ENCODE data around the gene MSX1.

The MSX1 gene

DNA sequence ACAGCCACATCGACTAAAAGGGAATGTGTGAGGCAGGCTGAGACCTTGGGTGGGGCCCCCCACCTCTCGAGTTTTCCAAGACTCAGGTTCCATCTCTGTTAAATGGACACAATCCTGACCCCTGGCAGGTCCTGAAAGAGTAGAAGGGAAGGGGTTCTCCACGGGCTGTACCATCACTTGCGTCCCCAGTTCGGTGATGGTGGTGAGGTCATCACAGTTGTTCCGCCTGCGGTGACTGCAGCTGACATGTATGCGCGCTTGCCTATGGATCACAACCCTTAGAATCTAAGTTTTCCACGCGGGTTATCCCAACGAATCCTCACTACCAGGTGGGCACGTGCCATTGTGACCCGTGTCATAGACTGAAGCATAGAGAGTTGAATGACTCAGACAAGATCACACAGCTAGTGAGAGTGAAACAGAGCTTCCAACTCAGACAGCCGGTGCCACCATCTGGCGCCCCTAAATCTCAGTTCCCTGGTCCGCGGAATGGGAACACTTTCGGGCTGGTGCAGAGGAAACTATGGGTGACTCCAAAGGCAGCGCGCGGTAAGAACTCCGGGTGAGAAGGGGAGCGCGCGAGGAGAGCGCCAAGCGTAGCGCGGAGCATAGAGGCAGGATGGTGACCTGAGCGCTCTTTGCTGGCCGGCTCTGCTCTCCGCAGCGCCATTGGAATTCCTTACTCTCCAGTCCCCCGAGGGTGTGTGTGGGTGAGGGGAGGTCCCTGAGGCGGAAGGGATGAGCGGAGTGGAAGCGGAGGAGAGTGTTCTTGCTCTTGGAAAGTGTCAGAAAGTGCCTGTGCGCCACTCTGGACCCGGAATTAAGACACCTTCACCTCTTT lies 10.5 kb downstream of the MSX1 start:
- peak; percentile 46 for DNase-seq (ENCODE audit: low spot score)

DNA sequence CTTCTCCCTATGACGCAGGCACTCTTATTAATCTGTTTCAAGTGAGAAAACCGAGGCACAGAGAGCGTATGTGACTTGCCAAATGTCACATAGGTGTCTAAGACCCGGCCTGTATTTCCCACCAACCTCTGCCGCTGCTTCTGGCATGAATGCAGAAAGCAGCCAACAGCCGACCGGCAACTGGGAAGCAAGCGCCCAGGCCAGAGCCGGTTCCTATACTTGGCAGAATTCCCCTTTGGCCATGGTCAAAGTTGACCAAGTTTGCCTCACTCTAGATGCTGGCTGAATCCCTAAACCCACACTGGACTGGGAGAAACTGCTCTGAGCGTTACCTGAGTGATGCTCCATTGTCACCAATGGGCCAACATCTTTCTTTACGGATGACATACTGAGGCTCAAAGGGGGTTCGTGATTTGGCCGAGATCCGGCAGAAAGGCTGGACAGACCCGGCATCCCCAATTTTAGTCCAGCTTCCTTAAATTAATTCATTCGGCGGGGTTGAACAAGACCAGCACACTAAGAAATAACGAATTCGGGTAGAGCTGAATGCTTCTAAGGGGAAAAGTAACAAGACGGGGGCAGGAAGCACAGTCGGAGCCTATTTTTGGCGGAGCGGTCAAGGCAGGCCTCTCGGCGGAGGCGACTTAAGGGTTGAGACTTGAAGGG lies 11.2 kb downstream of the MSX1 start:
- DNase-seq (ENCODE audit: low spot score), result no peak

DNA sequence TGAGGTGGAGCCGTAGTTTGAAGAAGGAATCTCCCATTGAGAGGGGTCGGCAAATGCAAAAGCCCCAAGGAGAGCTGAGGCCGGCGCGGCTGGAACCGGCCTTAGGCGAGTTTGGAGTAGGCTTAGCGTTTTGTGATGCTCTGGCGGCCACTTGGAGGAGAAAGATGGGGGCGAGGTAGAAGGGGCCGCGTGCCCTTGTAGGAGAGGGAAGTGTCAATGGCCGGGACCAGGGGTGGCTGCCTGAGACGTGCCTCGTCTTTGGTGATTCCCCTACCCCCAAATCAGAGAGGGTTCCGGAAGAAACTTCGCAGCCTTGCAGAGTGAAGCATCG lies 11.7 kb downstream of the MSX1 start:
- DNase-seq (ENCODE audit: low spot score), result no peak

DNA sequence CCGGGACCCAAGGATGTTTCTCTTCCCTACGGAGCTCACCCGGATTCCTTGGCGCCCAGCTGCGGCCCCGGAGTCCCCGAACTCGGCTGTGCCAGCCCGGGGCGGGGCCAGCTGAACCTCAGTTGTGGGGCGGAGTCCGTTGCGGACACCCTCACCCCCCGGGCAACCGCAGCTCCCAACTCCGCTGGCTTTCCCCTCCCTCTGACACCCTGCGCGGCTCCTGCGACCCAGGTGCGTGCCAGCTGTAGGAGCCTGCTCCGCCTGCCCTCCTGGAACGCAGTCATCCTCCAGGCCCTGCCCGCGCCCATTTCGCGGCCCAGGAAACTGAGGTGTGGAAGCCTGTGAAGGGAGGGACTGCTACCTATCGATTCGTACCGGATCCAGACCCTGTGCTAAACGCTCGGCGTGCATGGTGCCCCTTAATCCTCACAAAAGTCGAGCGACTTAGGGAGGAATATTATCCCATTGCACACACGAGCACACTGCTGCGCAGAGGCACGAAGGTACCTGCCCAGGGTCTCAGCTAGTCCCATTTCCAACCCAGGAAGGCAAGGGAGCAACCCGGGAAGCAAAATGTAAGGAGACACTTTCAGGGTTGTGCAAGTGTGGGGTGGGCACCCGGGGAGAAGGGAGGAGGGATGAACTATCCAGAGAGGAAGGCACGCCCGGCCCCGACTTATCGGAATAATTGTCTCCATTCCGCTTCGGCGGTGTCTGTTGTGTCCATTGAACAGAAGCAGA lies 12.3 kb downstream of the MSX1 start:
- peak; percentile 48 for DNase-seq (ENCODE audit: low spot score)

DNA sequence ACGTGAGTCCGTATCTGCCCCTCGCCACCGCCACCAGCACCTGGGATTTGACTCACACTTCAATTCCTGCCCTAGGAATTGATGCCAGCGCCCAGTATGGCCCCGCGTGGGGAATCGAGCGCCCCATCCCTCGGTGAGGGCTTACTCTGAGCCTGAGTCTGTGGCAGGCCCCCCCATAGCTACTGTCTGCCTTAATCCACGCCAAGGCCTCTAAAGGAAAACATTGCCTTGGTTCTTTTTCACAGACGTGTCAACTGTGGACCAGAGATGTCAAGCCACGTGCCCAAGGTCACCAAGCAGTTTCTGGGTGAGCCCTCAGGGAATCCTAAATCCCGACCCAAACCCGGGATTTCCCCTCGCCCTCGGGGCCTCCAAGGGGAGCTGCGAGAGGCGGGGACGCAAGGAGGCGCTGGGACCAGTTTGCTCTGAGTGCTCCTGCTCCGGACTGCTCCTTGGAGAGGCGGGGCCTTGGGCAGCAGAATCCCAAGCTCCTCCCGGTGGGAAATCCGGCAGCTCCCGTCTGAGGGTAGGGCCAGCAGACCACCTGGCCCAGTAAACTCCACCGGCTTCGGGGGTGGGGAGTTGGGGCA lies 12.9 kb downstream of the MSX1 start:
- DNase-seq (ENCODE audit: low spot score), result no peak

DNA sequence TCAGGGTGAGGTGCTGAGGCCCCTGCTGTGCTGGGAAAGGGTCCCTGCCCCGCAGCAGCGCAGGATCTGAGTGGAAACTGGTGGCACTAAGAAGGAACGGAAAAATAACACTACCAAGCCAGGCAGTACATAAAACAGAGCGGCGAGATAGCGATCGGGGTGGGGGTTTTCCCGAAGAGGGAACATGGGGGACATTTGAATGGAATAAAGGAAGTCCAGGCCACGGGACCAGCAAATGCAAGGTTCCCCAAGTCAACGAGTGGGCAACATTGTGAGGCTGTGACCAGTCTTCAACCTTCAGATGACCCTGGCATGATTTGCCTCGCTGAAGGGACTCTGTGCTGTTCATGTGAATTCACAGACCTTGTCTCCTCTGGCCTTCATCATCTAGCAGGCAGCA lies 13.7 kb downstream of the MSX1 start:
- DNase-seq (ENCODE audit: low spot score), result no peak

DNA sequence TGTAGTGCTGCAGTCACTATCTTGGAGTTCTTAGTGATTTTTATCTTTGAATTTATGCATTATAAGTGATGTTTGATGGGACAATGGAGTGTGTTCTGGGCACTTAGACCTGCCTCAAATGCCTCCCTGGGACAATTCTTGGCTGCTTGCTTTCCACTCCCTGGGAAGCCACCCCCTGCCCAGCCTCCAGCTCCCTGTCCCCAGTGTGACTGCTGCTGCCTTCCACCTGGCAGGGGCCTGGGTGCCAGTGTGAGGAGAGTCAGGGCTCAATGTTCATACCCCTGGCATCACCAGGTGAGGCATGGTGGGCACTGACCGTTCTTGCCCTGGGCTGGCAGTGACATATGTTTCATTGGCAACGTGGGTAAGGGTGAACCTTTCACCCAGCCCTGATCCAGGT lies 14.8 kb downstream of the MSX1 start:
- DNase-seq (ENCODE audit: low spot score), result no peak

DNA sequence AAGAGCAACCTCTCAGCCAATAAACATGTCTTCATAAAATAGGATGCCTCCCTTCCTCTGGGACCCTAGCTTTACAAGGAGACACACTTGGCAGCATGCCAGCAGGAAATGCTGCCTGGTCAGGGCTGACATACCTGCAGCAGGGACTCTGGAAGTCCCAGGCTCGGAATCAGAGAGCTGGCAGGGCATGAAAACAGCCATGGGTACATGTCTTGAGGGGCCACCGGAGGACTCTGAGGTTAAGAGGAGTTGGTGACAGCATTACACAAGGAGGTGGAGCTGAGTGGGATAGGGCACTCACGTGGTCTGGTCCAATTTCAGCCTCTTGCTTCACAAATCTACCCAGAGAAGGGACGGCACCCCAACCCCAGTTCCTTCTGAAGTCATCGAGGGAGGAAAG lies 15.7 kb downstream of the MSX1 start:
- DNase-seq (ENCODE audit: low spot score), result no peak

DNA sequence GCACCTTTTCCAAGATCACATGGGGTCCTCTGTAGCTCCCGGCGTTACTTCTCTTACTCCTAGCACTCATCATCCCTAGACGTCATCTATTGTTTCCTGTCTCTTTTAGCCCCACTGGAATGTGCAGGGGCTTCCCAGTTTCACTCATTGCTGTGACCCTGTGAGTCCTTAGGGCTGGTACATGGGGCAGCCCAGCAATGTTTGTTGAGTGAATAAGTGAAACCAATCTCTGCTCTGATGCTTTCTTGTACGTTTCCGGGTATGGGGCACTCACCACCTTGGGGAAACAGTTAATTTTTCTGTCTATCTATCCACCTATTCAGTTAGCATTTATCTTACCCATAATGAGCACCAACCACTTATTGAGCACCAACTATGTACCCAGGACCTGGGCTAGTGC lies 16.1 kb downstream of the MSX1 start:
- no peak for DNase-seq (ENCODE audit: low spot score)

DNA sequence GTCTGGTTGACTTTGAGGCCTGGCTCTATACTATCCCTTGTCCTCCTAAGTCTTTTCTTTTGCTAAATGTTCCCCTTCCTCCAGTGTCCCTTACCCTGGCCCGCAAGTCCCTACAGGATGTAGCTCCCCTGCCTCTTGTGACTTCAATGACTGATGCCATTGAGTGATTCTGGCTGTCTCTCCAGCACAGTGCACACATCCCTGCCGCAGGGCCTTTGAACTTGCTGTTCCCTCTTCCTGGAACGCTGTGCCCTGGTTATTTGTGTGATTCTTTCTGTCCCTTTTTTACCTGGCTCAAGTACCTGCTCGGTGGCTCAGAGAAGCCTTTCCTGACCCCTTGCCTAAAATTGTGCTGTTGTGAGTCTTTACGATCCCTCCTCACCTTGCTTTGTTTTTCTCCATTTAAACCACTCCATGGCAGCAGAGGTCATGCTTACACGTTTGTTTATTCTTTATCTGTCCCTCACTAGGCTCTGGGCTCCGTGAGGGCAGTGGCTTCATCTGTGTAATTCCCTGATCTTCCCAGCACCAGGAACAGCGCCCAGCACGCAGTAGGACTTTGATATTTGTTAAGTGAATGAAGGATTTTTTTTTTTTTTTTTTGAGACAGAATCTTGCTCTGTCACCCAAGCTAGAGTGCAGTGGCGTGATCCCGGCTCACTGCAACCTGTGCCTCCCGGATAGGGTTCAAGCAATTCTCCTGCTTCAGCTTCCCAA lies 17.6 kb downstream of the MSX1 start:
- DNase-seq (ENCODE audit: low spot score), result no peak

DNA sequence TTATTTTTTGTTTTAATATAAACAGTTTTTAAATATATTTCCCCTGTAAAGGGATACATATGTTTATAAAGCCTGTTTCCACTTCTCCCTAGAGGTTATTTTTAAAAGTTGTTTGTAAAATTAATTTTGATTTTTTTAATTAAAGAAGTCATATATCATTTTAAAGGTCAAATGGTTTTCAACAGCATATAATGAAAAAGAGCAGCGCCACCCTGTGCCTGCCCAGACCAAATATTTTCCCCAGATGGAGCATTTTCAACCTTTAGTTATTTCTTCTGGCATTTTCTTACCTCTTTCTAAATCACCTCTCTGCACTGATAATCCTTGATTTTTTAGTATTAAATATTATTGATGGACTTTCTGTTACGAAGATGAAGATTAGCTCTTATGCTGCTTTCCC lies 21.0 kb downstream of the MSX1 start:
- DNase-seq (ENCODE audit: low spot score), result peak; percentile 44

DNA sequence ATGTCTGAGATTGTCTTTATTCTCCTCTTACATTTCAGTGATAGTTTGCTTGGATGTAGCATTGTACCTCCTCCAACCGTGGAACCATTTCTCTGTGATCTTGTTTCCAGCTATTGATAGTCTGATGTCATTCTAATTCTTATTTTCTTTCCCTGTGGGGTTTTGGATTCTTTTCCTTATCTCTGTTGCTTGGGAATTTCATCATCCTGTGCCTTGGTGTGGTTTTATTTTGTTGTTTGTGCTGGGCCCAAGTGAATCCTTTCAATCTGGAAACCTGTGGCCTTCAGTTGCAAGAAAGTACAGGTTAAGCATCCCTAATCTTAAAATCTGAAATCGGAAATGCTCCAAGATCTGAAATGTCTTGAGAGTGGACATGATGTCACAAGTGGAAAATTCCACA lies 22.0 kb downstream of the MSX1 start:
- no peak for DNase-seq (ENCODE audit: low spot score)

DNA sequence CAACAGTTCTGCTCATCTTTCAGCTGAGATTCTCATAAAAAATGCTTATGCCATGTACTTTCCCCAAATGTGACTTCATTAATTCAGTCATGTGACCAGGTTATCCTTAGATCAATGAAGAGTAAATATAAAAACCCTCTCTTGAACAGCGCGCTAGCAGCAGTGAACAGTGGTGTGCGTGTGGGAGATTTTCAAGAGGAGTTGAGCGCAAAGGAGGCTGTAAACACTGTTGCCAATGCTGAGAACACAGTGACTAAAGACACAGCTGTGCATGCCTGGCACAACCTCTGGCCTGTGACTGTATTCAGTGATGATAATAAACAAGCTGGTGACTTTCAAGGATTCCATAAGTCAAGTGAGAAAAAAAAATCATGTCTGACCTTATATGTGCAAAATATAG lies 25.1 kb downstream of the MSX1 start:
- DNase-seq (ENCODE audit: low spot score), result no peak

DNA sequence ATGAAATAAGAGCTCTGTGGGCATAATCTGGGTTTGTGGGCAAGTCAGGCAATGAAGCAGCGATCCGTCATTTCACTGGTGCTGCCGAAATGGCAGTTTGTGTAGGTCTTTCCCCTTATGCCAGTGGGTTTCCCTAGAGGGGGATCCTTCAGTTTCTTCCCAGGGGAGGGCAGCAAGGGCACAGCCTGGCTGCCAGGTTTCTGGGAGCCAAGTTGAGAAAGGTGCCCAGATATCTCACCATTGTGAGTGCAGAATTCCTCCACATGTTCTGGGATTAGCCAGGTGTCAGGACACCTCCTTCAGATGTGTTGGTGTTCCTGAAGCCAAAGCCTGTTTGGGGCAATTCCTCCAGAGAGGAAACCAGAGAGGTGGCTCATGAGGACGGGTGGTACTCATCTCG lies 28.0 kb downstream of the MSX1 start:
- no peak for DNase-seq (ENCODE audit: low spot score)

DNA sequence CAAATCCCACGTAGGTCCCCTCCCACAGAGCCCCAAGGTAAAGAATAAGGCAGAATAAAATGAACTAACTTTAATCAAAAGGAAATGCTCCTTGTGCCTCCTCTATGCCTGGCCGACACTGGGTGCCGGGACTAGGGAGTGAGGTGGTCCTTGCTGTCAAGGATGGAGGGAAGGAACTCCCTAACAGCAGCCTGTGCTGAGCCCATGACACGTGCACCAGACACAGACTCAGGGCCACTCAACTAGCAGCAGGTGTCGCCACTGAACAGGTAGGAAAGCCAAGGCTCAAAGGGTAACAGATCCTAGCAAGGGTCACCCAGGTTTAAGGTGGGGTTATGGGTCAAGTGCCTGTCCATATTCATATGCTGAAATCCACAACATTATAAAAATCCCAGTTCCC lies 29.2 kb downstream of the MSX1 start:
- DNase-seq (ENCODE audit: low spot score), result no peak

DNA sequence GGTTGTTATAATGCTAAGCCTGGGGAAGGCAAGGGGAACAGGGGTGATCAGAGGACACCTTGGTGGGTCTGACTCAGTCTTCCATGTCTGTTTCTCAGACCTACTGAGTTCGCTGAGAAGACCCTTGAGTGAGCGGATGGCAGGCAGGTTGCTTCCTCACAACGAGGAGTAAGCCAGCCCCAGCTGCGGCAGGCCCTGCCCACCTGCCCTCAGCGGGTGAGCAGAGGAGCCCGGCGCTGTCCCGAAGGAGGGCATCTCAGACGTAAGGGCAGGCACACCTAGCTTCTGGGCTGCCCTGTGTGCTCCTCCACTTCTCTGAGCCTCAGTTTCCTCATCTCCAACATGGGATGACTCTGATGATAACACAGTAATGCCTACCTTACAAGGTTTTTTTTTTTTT lies 30.3 kb downstream of the MSX1 start:
- DNase-seq (ENCODE audit: low spot score), result no peak

DNA sequence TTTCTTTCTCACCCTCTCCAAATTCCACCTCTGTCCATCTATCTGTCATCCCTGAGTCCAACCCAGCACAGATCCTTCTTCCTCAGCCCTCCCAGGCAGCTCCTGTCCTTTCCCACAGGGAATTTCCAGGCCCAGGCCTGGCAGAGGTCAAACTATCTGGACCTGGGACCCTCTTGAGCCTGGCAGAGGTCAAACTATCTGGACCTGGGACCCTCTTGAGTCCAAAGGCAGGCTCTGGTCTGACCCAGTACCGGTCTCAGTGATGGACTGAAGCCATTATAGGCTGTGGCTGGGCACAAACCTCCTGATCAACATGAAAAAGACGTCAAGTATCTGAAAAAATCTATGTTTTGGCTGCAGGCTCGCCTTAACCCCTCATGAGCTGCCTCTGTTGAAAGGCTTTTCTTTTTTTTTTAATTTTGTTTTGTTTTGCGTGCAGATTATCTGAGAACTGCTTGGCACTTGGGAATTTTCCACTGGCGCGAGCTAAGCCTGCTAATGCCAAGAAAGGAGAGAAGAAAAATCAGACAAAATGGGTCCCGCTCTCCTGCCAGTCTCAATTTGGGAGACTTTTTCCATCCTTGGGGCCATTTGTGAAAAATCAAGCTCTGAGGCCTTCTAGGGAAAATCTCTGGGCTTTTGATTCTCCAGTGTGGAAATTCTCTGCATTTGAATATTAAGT lies 31.2 kb downstream of the MSX1 start:
- no peak for DNase-seq (ENCODE audit: low spot score)

DNA sequence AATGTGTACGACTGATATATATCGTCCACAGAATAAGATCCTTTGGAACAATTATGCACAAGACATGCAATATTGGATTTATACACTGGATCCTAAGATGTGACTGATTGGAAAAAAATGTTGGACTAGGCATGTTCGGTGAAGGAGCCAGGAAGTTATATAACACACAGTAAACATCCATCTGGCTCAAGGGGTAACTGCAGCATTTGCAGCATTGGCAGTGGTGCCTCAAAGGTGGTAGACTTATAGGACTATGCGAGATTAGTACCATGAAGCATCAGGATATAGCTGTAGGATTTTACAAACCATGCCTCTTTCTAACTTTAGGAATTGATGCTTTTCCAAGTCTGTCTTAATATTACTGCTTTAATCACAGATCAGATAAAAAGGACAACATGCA lies 34.3 kb downstream of the MSX1 start:
- no peak for DNase-seq (ENCODE audit: low spot score)

DNA sequence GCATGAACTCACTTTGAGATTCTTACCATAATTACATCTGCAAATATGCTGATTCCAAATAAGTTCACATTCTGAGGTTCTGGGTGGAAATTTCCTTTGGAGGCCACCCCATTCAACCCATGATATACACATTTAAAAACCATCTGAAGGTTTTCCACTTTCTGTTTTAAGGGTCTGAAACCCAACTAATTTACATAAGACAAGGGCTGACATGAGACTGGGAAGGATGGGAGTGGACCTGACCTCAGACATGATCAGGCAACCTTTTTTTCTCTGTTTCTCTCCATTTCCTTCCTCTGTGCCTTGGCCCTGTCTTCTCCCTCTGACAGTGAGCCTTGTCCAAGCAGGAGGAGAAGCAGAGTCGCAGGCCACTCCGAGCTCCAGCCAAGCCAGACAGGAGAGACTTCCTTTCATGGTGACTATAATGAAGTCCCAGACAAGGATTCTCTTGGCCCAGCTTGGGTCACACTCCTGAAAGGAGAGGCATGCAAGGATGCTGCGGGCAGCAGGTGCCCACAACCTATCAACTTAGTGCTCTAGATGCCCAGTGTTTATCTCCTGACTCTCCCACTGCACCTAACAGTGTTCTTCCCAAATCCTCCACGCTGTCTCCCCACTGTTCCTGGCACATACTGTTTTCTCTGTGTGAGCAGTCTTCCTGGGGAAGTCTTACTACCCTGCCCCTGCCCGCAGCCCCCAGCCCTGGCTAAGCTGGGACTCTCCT lies 39.9 kb downstream of the MSX1 start:
- no peak for DNase-seq (ENCODE audit: low spot score)

DNA sequence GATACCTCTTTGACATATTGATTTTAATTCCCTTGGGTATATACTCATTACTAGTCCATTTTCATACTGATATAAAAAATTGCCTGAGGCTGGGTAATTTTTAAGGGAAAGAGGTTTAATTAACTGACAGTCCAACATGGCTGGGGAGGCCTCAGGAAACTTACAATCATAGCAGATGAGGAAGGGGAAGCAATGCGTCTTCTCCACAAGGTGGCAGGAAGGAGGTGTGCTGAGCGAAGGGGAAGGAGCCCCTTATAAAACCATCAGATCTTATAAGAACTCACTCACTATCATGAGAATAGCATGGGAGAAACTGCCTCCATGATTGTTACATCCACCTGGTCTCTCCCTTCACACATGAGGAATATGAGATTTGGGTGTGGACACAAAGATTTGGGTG lies 42.4 kb downstream of the MSX1 start:
- no peak for DNase-seq (ENCODE audit: low spot score)

DNA sequence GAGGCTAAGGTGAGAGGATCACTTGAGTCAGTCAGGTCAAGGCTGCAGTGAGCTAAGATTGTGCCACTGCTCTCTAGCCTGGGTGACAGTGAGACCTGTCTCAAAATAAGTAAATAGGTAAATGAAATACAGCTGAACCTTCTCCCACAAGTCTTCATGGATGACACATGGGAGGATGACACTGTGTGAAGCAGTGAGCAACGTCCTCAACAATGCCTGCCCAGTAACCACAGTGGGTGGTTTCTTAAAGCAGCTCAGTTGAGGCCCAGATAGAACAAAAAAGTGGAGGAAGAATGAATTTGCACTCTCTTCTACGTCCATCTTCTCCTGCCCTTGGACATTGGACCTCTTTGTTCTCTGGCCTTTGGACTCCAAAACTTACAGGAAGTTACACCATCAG lies 52.7 kb downstream of the MSX1 start:
- no peak for DNase-seq (ENCODE audit: low spot score)

All from GM03348 (cell line).